Measurements from ENCODE around the gene WDFY3. TPM values are rescaled to one million over a fixed set of nuclear protein-coding genes. Genes with fewer than 3 reads are reported as not detected.
A peak's percentile ranks its signal among the peaks of the same experiment; 100 is the strongest.

Gene WDFY3
- total and polyA plus RNA-seq, 2 experiments from 2014 or later: 3.1 to 45.6 TPM

DNA sequence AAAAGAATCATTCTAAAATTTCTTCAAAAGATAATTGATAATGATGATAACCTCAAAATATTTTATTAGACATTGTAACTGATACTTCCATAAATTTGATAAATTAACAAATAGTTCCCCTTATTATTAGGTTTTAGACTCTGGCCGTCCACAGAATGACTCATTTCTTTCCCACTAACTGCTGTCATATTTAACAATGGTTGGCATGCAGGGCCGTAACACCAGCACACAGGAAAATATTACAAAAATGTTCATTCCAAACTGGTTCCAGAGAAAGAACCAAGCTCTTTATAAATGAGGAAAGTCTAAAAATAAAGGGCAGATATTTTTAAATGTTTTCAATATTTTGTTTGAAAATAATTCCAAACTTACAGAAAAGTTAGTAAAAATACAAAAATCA lies 28.2 kb downstream of the WDFY3 start:
- no peak overlapping the region for H2AFZ ChIP-seq
- TF ChIP-seq EZH2 (IDR thresholded peaks at IDR 0.05; ENCODE audit: insufficient read depth, poor library complexity, severe bottlenecking) (no peak), EZH2phosphoT487 (IDR thresholded peaks at IDR 0.05; ENCODE audit: insufficient read depth, low read depth) (no peak)
- peaks cover 35% of the 10 kb centered on the region for H3K4me1 ChIP-seq (ENCODE audit: insufficient read depth)
- peak overlapping the region; percentile 0; the same call in 1 of the 2 replicates for H3K9ac ChIP-seq
- H3K4me3 ChIP-seq: peak overlapping the region; percentile 52
- H3K36me3 ChIP-seq (ENCODE audit: low read depth): 0 out of 2 replicates have a peak, but pooled peaks cover 17% of the 10 kb centered on the region
- H3F3A ChIP-seq (ENCODE audit: insufficient read depth): peaks cover 20% of the 10 kb centered on the region
- in situ Hi-C loops (cut with MboI): no loop called here
- peak overlapping the region; percentile 82 for H3K4me2 ChIP-seq (ENCODE audit: unreplicated experiment)
- peak overlapping the region; percentile 51 for H3K27ac ChIP-seq
- H4K20me1 ChIP-seq (ENCODE audit: insufficient read depth): no peaks in the 10 kb centered on the region
- H3K79me2 ChIP-seq (ENCODE audit: insufficient read depth): peaks cover 96% of the 10 kb centered on the region
- peak; percentile 83 for DNase-seq
- 2% methylated on average over 2 of the region's 2 CpGs for WGBS, 2 experiments (ENCODE audit: low coverage in 1 of 2, low lambda C conversion rate in 2 of 2, missing lambda C conversion rate in 2 of 2)
- 0 out of 2 replicates have a peak, but pooled peaks cover 6% of the 10 kb centered on the region for H3K9me2 ChIP-seq (ENCODE audit: insufficient read depth)
- no peaks in the 10 kb centered on the region for H3K27me3 ChIP-seq (replicated peaks; ENCODE audit: insufficient read depth)
- H3K9me3 ChIP-seq (ENCODE audit: low read depth): no peaks in the 10 kb centered on the region

DNA sequence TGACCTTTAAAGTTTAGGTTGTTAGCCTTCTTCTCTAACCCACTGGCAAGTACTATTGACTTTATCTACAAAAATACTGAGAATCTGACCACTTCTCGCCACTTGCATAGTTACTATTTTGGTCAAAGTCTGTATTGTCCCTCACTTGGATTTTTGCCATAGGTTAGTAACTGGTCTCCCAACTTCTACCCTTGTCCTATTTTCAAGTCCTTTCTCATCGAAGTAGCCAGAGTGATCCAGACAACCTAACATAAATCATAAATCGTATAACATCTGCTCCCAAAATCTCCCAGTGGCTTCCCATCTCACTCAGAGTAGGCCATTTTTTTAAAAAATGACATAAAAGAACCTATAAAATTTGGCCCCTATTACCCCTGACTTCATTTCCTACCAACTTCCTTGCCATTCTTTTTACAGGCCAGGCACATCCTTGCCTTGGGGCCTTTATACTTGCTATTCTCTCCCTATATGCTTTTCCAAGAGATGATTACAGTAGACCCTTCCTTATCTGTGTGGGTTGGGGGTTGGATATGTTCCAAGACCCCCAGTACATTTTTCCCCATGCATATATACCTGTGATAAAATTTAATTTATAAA lies 29.0 kb downstream of the WDFY3 start:
- Histone ChIP-seq H3K9me2 (ENCODE audit: insufficient read depth) (0 out of 2 replicates have a peak, but pooled peaks cover 6% of the 10 kb centered on the region), H3K27ac (peak overlapping the region; percentile 51), H3K9ac (no peak overlapping the region), H3K36me3 (ENCODE audit: low read depth) (0 out of 2 replicates have a peak, but pooled peaks cover 14% of the 10 kb centered on the region), H3K79me2 (ENCODE audit: insufficient read depth) (peaks cover 96% of the 10 kb centered on the region), H3K9me3 (ENCODE audit: low read depth) (no peaks in the 10 kb centered on the region), H3K27me3 (replicated peaks; ENCODE audit: insufficient read depth) (no peaks in the 10 kb centered on the region), H3K4me3 (no peak overlapping the region), H2AFZ (no peak overlapping the region), H3K4me1 (ENCODE audit: insufficient read depth) (peaks cover 35% of the 10 kb centered on the region), H3K4me2 (ENCODE audit: unreplicated experiment) (peak overlapping the region; percentile 82), H4K20me1 (ENCODE audit: insufficient read depth) (no peaks in the 10 kb centered on the region), H3F3A (ENCODE audit: insufficient read depth) (peaks cover 20% of the 10 kb centered on the region)
- DNase-seq: no peak
- in situ Hi-C loops (cut with MboI): no loop called here
- TF ChIP-seq EZH2 (IDR thresholded peaks at IDR 0.05; ENCODE audit: insufficient read depth, poor library complexity, severe bottlenecking) (no peak), EZH2phosphoT487 (IDR thresholded peaks at IDR 0.05; ENCODE audit: insufficient read depth, low read depth) (no peak)
- WGBS, 2 experiments (ENCODE audit: low coverage in 1 of 2, low lambda C conversion rate in 2 of 2, missing lambda C conversion rate in 2 of 2): 93 to 96% methylated on average over 3 of the region's 3 CpGs

DNA sequence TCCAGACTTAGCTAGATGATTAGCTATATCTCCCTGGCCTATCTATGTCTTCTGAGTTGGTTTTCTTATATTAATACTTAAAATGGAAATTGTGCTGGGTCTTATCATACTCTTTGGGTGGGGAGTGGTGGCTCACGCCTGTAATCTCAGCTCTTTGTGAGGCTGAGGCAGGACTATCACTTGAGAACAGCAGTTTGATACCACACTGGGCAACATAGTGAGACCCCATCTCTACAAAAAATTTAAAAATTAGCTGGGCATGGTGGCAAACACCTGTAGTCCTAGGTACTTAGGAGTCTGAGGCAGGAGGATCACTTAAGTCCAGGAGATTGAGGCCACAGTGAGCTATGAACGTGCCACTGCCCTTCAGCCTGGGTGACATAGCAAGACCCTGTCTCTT lies 30.4 kb downstream of the WDFY3 start:
- H3K4me3 ChIP-seq: no peak overlapping the region
- WGBS, 2 experiments (ENCODE audit: low coverage in 1 of 2, low lambda C conversion rate in 2 of 2, missing lambda C conversion rate in 2 of 2): 75 to 88% methylated on average over 2 of the region's 2 CpGs
- H3K27ac ChIP-seq: no peak overlapping the region
- H3K9me3 ChIP-seq (ENCODE audit: low read depth): no peaks in the 10 kb centered on the region
- no peak overlapping the region for H3K4me2 ChIP-seq (ENCODE audit: unreplicated experiment)
- H3K9me2 ChIP-seq (ENCODE audit: insufficient read depth): 0 out of 2 replicates have a peak, but pooled peaks cover 6% of the 10 kb centered on the region
- peaks cover 96% of the 10 kb centered on the region for H3K79me2 ChIP-seq (ENCODE audit: insufficient read depth)
- DNase-seq: no peak
- H3K36me3 ChIP-seq (ENCODE audit: low read depth): 0 out of 2 replicates have a peak, but pooled peaks cover 7% of the 10 kb centered on the region
- TF ChIP-seq EZH2phosphoT487 (IDR thresholded peaks at IDR 0.05; ENCODE audit: insufficient read depth, low read depth): no peak
- no peak for TF ChIP-seq EZH2 (IDR thresholded peaks at IDR 0.05; ENCODE audit: insufficient read depth, poor library complexity, severe bottlenecking)
- H2AFZ ChIP-seq: no peak overlapping the region
- H3F3A ChIP-seq (ENCODE audit: insufficient read depth): peaks cover 20% of the 10 kb centered on the region
- H4K20me1 ChIP-seq (ENCODE audit: insufficient read depth): no peaks in the 10 kb centered on the region
- H3K27me3 ChIP-seq (replicated peaks; ENCODE audit: insufficient read depth): no peaks in the 10 kb centered on the region
- H3K9ac ChIP-seq: no peak overlapping the region
- in situ Hi-C loops (cut with MboI): no loop called here
- peaks cover 35% of the 10 kb centered on the region for H3K4me1 ChIP-seq (ENCODE audit: insufficient read depth)

DNA sequence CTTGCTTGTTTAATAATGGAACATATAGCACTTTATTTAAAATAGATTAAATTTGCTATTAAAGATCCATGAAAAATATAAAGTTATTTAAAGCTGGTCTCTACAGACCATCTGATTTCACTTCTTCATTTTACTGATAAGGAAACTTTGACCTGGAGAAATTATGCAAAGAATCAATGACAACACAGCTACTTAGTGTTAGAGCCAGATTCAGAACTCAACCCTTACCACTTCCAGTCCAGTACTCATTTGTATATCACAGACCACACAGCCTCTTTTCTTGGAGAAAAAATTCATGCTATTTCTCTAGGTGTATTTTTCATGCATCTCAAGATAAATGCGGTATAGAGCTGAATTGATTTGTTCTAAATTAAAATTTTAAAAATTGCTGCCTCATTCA lies 34.0 kb downstream of the WDFY3 start:
- H3K27me3 ChIP-seq (replicated peaks; ENCODE audit: insufficient read depth): no peaks in the 10 kb centered on the region
- H2AFZ ChIP-seq: no peak overlapping the region
- no peaks in the 10 kb centered on the region for H3K9me3 ChIP-seq (ENCODE audit: low read depth)
- peaks cover 14% of the 10 kb centered on the region for H3K4me1 ChIP-seq (ENCODE audit: insufficient read depth)
- H4K20me1 ChIP-seq (ENCODE audit: insufficient read depth): no peaks in the 10 kb centered on the region
- H3K27ac ChIP-seq: no peak overlapping the region
- H3K79me2 ChIP-seq (ENCODE audit: insufficient read depth): peaks cover 100% of the 10 kb centered on the region
- H3K36me3 ChIP-seq (ENCODE audit: low read depth): no peaks in the 10 kb centered on the region
- H3F3A ChIP-seq (ENCODE audit: insufficient read depth): 0 out of 2 replicates have a peak, but pooled peaks cover under 1% of the 10 kb centered on the region
- H3K4me3 ChIP-seq: no peak overlapping the region
- WGBS, 2 experiments (ENCODE audit: low coverage in 1 of 2, low lambda C conversion rate in 2 of 2, missing lambda C conversion rate in 2 of 2): 93 to 98% methylated on average over 1 of the region's 1 CpG
- no peak overlapping the region for H3K9ac ChIP-seq
- TF ChIP-seq EZH2 (IDR thresholded peaks at IDR 0.05; ENCODE audit: insufficient read depth, poor library complexity, severe bottlenecking): no peak
- TF ChIP-seq EZH2phosphoT487 (IDR thresholded peaks at IDR 0.05; ENCODE audit: insufficient read depth, low read depth): no peak
- H3K4me2 ChIP-seq (ENCODE audit: unreplicated experiment): no peak overlapping the region
- 0 out of 2 replicates have a peak, but pooled peaks cover 6% of the 10 kb centered on the region for H3K9me2 ChIP-seq (ENCODE audit: insufficient read depth)
- DNase-seq: no peak
- in situ Hi-C loops (cut with MboI): no loop called here

Measured in GM23248 (cell line).